ENCODE measurements around the gene DYNLT4. TPM values are rescaled to one million over a fixed set of nuclear protein-coding genes. Genes with fewer than 3 reads are reported as not detected.

The DYNLT4 gene
- total and polyA plus RNA-seq, 2 of the 13 experiments (the other 11 are each of a cell fraction or from before 2014, with no cell fraction given): 0.77 TPM; not detected in 1

DNA sequence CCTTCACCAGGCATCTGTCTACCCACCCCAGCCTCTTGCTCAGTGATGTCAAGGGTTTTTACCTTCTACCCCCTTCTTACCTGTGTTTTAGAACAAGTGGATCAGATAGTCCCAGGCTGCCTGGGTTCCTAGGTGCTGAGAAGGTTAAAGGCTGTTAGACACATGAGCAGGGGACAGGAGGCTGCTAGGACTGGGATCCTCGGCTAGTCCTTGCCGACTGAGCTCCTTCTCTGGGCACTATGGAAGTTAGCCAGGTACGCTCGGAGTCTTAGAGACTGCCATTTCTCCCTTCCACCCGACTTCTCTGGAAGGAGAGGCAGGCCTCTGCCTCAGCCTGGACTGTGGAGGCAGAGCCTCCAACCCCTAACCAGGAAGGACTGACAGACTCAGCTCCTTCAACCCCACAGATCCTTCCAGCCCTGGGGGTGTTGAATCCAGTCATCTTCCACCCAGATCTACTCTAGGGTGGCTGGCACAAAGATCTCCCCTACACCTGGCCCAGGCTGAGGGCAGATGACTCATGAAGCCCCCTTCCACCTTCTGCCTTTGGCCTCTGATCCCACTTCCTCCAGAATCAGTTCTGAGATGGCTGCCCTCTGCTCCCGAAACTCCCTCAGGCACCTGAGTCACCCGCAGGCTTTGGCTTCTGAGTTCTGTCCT is at the start of gene DYNLT4 (continued):
- TF ChIP-seq SOX13 (IDR thresholded peaks at IDR 0.05): peak; percentile 0; the same call in 1 of the 2 replicates
- TF ChIP-seq SOX13 (CRISPR knock-in tag; conservative IDR thresholded peaks at IDR 0.05 in 1 of 2, IDR thresholded peaks at IDR 0.05 in 1 of 2): 0 out of 4 replicates have a peak, but pooled peaks of 1 of the 2 experiments have one; percentile 68
- TF ChIP-seq PPARG (CRISPR knock-in tag; conservative IDR thresholded peaks at IDR 0.05): peak; percentile 81; the same call in 1 of the 2 replicates
- no peak for TF ChIP-seq STAG1 (CRISPR knock-in tag; IDR thresholded peaks at IDR 0.05)
- TF ChIP-seq ZKSCAN5 (CRISPR knock-in tag; IDR thresholded peaks at IDR 0.05): 0 out of 2 replicates have a peak, but pooled peaks have one; percentile 18
- TF ChIP-seq RFXAP (CRISPR knock-in tag; IDR thresholded peaks at IDR 0.05; ENCODE audit: borderline replicate concordance): no peak
- TF ChIP-seq, protein P1, sequence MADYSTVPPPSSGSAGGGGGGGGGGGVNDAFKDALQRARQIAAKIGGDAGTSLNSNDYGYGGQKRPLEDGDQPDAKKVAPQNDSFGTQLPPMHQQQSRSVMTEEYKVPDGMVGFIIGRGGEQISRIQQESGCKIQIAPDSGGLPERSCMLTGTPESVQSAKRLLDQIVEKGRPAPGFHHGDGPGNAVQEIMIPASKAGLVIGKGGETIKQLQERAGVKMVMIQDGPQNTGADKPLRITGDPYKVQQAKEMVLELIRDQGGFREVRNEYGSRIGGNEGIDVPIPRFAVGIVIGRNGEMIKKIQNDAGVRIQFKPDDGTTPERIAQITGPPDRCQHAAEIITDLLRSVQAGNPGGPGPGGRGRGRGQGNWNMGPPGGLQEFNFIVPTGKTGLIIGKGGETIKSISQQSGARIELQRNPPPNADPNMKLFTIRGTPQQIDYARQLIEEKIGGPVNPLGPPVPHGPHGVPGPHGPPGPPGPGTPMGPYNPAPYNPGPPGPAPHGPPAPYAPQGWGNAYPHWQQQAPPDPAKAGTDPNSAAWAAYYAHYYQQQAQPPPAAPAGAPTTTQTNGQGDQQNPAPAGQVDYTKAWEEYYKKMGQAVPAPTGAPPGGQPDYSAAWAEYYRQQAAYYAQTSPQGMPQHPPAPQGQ (CRISPR knock-in tag; IDR thresholded peaks at IDR 0.05; ENCODE audit: borderline replicate concordance): no peak
- TF ChIP-seq NR2F1 (CRISPR knock-in tag; IDR thresholded peaks at IDR 0.05): peak in 1 of 2 experiments; percentile 70; a peak in 2 of 4 replicates
- TF ChIP-seq ZNF572 (CRISPR knock-in tag; IDR thresholded peaks at IDR 0.05): 0 out of 2 replicates have a peak, but pooled peaks have one; percentile 66
- TF ChIP-seq ISX (CRISPR knock-in tag; conservative IDR thresholded peaks at IDR 0.05): no peak
- TF ChIP-seq SMAD3 (CRISPR knock-in tag; IDR thresholded peaks at IDR 0.05): no peak
- TF ChIP-seq NR2F2 (IDR thresholded peaks at IDR 0.05; ENCODE audit: borderline replicate concordance, low read depth): peak; percentile 35; the same call in 1 of the 2 replicates
- TF ChIP-seq, protein P2, sequence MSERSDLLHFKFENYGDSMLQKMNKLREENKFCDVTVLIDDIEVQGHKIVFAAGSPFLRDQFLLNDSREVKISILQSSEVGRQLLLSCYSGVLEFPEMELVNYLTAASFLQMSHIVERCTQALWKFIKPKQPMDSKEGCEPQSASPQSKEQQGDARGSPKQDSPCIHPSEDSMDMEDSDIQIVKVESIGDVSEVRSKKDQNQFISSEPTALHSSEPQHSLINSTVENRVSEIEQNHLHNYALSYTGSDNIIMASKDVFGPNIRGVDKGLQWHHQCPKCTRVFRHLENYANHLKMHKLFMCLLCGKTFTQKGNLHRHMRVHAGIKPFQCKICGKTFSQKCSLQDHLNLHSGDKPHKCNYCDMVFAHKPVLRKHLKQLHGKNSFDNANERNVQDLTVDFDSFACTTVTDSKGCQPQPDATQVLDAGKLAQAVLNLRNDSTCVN (CRISPR knock-in tag; IDR thresholded peaks at IDR 0.05; ENCODE audit: borderline replicate concordance): 0 out of 2 replicates have a peak, but pooled peaks have one; percentile 34
- 0 out of 2 replicates have a peak, but pooled peaks have one; percentile 17 for TF ChIP-seq SALL2 (CRISPR knock-in tag; IDR thresholded peaks at IDR 0.05)
- TF ChIP-seq SRSF4 (IDR thresholded peaks at IDR 0.05; ENCODE audit: low read depth, low read length, poor library complexity, severe bottlenecking): no peak
- TF ChIP-seq SOX6 (IDR thresholded peaks at IDR 0.05): no peak
- TF ChIP-seq SOX6 (CRISPR knock-in tag; IDR thresholded peaks at IDR 0.05): no peak
- TF ChIP-seq, protein P3, sequence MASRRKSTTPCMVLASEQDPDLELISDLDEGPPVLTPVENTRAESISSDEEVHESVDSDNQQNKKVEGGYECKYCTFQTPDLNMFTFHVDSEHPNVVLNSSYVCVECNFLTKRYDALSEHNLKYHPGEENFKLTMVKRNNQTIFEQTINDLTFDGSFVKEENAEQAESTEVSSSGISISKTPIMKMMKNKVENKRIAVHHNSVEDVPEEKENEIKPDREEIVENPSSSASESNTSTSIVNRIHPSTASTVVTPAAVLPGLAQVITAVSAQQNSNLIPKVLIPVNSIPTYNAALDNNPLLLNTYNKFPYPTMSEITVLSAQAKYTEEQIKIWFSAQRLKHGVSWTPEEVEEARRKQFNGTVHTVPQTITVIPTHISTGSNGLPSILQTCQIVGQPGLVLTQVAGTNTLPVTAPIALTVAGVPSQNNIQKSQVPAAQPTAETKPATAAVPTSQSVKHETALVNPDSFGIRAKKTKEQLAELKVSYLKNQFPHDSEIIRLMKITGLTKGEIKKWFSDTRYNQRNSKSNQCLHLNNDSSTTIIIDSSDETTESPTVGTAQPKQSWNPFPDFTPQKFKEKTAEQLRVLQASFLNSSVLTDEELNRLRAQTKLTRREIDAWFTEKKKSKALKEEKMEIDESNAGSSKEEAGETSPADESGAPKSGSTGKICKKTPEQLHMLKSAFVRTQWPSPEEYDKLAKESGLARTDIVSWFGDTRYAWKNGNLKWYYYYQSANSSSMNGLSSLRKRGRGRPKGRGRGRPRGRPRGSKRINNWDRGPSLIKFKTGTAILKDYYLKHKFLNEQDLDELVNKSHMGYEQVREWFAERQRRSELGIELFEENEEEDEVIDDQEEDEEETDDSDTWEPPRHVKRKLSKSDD (CRISPR knock-in tag; IDR thresholded peaks at IDR 0.05; ENCODE audit: low read depth): peak; percentile 74; the same call in 1 of the 2 replicates
- no peak for TF ChIP-seq CBX2 (IDR thresholded peaks at IDR 0.05; ENCODE audit: low read depth, low read length)
- no peak for TF ChIP-seq CBX2 (CRISPR knock-in tag; IDR thresholded peaks at IDR 0.05; ENCODE audit: low read depth)
- no peak for TF ChIP-seq U2AF1 (optimal IDR thresholded peaks at IDR 0.05; ENCODE audit: low read depth, low read length)
- no peak; the same call in 1 of the 2 replicates for TF ChIP-seq CBX5 (CRISPR knock-in tag; IDR thresholded peaks at IDR 0.05; ENCODE audit: borderline replicate concordance)
- 0 out of 2 replicates have a peak, but pooled peaks have one; percentile 0 for TF ChIP-seq WIZ (CRISPR knock-in tag; IDR thresholded peaks at IDR 0.05)
- TF ChIP-seq ZNF552 (CRISPR knock-in tag; IDR thresholded peaks at IDR 0.05; ENCODE audit: borderline replicate concordance): no peak; the same call in 1 of the 2 replicates
- TF ChIP-seq SMAD9 (CRISPR knock-in tag; IDR thresholded peaks at IDR 0.05): no peak
